HFFc6 (cell line): ENCODE measurements around the gene ALDH4A1. TPM values are rescaled to one million over a fixed set of nuclear protein-coding genes. Genes with fewer than 3 reads are reported as not detected.

Experiments
- DNase-seq: peaks from one replicate; pipeline ENCODE4 v3.0.0-alpha.2; 2018
- H3K27ac Mint-ChIP-seq: 2 replicates; pipeline ENCODE4 v1.8.0; 2020; ENCODE audit warnings: mild to moderate bottlenecking, mixed read lengths
- H3K27me3 Mint-ChIP-seq: 2 replicates; pipeline ENCODE4 v1.8.0; 2021; ENCODE audit warnings: mild to moderate bottlenecking, moderate library complexity, mixed read lengths; ENCODE audit not compliant: insufficient read depth
- H3K36me3 Mint-ChIP-seq: 2 replicates; pipeline ENCODE4 v1.8.0; 2021; ENCODE audit warnings: low read depth, mixed read lengths
- H3K4me1 Mint-ChIP-seq: 2 replicates; pipeline ENCODE4 v1.8.0; 2020; ENCODE audit warnings: low read depth, mixed read lengths
- H3K4me3 Mint-ChIP-seq: 2 replicates; pipeline ENCODE4 v1.8.0; 2020; ENCODE audit warnings: mild to moderate bottlenecking, moderate library complexity, mixed read lengths
- H3K9me3 Mint-ChIP-seq: 2 replicates; pipeline ENCODE4 v1.8.0; 2020; ENCODE audit warnings: mild to moderate bottlenecking, mixed read lengths
- total RNA-seq, 6 experiments: library from RNA; stranded (reverse); fragmentation: NEBNext Ultra II Directional; extraction: Animal tissue kit (Norgen Biotek cat#: 25700); gene quantifications; 2 replicates in 1 of 6; 3 replicates in 5 of 6; pipeline ENCODE4 v1.2.3, GENCODE V29; 2021
- TF ChIP-seq, protein P1 (sequence below): fragments of 200-600 bp; sonication (generic); IDR thresholded peaks from 2 replicates; pipeline ENCODE4 v1.5.0; 2021; ENCODE audit warnings: antibody characterized with exemption, mild to moderate bottlenecking

Gene ALDH4A1
- total RNA-seq, 6 experiments from 2014 or later, result 18.3 to 24.1 (median 20.2) TPM

DNA sequence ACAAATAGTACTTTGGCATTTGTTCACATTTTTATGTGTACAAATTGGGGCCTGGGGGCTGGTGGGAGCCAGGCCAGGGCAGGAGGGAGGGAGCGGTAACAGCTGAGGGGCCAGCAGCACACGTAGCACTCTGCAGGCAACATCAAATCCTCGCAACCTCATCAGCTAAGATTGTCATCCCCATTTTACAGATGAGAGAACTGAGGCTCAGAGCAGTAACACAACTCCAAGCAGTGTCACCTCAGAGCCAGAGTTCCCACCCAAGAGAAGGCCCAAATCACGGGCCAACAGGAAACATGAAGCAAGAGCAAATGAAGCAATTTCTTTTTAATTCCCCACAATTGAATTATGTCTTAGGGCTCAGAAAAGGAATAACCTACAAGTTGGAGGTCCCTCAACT lies 40.0 kb upstream of the ALDH4A1 start:
- peaks cover 89% of the 10 kb centered on the region for H3K4me1 Mint-ChIP-seq
- DNase-seq, result no peak
- no peak overlapping the region for H3K4me3 Mint-ChIP-seq
- H3K36me3 Mint-ChIP-seq, result no peaks in the 10 kb centered on the region
- H3K9me3 Mint-ChIP-seq, result no peaks in the 10 kb centered on the region
- H3K27me3 Mint-ChIP-seq, result peaks cover 4% of the 10 kb centered on the region
- H3K27ac Mint-ChIP-seq, result peak overlapping the region; percentile 56; the same call in 1 of the 2 replicates
- TF ChIP-seq, protein P1, sequence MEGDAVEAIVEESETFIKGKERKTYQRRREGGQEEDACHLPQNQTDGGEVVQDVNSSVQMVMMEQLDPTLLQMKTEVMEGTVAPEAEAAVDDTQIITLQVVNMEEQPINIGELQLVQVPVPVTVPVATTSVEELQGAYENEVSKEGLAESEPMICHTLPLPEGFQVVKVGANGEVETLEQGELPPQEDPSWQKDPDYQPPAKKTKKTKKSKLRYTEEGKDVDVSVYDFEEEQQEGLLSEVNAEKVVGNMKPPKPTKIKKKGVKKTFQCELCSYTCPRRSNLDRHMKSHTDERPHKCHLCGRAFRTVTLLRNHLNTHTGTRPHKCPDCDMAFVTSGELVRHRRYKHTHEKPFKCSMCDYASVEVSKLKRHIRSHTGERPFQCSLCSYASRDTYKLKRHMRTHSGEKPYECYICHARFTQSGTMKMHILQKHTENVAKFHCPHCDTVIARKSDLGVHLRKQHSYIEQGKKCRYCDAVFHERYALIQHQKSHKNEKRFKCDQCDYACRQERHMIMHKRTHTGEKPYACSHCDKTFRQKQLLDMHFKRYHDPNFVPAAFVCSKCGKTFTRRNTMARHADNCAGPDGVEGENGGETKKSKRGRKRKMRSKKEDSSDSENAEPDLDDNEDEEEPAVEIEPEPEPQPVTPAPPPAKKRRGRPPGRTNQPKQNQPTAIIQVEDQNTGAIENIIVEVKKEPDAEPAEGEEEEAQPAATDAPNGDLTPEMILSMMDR, result no peak

DNA sequence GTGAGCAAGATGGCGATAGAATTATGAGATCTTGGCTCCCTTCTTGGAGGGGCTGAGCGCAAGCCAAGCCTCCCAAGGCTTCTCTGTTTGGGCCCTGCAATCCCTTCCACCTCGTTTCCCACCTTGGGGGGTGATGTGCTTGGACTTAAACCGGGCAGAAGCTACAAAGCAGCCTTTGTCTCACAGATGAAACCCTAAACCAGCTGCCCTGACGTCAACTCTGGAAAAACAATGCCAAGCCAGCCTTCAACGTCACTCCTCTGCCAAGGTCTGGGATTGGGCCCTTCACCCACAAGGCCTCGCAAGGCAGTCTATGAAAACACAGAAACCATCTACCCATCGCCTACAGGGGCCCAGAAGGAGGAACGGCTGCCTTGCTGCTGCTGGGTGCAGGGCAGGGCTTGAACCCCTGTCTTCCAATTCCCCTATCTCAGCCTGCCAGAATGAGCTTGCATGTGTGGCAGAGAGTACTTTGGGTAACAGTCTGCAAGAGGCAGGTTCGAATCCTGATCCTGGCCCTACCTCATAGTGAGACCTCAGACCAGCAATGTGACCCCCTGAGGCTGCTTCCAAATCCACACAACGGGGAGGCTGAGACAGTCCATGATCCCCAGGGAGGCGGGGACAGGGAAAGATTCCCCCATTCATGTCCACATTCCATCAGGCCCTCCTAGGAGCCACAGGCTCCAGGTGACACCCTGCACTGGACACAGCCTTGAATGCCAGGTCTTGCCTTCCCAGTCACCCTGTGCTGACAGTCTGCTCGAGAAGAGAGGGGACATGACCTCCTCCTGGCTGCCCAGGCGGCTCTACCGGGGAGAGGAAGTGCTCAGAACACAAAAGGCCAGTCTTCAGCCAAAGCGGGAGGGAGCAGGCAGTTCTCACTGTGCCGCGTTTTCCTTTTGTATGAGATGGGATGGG lies 39.1 kb upstream of the ALDH4A1 start:
- no peaks in the 10 kb centered on the region for H3K9me3 Mint-ChIP-seq
- TF ChIP-seq, protein P1, result no peak
- H3K4me3 Mint-ChIP-seq, result no peak overlapping the region
- H3K27me3 Mint-ChIP-seq, result peaks cover 4% of the 10 kb centered on the region
- H3K27ac Mint-ChIP-seq, result peak overlapping the region; percentile 56
- DNase-seq, result no peak
- peaks cover 89% of the 10 kb centered on the region for H3K4me1 Mint-ChIP-seq
- no peaks in the 10 kb centered on the region for H3K36me3 Mint-ChIP-seq

DNA sequence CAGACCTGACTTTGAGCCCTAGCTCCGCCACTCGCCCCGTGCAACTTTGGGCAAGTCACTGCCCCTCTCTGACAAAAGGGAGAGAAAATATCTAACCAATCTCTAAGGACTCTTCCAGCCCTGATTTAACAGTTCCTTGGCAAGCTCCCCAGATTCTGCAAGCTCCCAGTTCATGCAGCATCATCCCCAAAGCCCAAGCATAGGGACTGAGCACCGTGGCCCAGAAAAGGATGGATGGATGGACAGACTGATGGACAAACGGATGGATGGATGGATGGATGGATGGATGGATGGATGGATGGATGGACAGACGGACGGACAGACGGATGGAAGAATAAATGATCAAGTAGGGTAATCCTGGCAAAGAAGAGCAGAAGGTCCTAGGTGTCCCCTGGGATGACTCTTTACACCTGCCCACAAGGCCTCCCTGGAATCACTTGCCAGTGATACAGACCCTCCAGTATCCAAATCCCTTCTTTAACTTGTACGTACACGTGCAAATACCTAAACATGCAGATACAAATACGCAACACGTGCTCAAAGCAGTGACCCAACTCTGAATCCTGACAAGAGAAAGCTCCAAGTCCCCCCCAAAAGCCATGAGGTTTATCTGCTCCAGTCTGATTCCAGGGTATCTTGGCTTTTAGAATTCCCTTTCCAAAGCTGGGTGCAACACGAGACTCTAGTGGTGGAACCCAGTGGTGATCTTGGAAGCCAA lies 38.1 kb upstream of the ALDH4A1 start:
- Mint-ChIP-seq H3K4me1 (peaks cover 87% of the 10 kb centered on the region), H3K27me3 (peaks cover 4% of the 10 kb centered on the region), H3K4me3 (no peak overlapping the region), H3K9me3 (no peaks in the 10 kb centered on the region), H3K27ac (peak overlapping the region; percentile 93), H3K36me3 (no peaks in the 10 kb centered on the region)
- DNase-seq, result no peak
- TF ChIP-seq, protein P1, result no peak

DNA sequence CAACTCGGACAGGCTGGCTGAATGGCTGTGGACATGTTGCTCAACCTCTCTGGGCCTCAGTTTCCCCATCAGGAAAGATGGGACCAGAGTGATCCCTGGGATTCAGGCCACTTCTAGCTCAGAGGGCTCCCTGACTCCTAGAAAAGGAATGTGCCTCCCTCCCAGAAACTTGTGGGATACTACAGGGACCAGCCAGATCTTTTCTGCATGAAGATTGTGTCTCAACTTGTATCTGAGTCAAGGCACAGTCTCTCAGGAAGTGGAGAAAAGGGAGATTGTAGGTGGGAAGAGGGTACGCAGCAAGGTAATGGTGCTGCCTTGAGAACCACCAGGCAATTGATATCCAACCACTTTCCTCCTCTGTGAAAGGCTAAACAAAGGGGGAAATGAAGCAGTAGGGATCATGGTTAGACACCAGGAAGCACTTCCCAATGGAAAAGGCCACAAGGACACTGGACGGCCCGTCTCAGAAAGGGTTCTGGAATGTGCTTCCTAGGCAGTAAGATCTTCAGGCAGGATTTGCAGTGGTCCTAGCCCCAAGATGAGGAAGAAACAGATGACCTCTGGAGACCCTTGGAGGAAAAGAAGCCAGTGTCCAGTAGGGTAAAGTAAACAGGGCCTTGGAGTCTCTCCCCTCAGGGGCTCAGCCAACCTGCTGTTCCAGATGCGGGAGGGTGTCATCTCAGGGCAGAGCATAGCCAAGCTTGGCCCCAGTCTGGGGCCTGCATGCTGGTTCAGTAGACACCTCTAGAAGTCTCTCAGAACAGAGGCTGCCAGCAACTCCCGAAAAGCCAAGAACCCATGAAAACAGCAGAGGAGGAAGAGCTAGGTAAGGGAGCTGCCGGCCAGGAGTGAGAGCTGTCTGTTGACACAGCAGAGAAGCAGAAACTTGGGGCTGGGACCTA lies 37.3 kb upstream of the ALDH4A1 start:
- Mint-ChIP-seq H3K4me1 (peaks cover 79% of the 10 kb centered on the region), H3K36me3 (no peaks in the 10 kb centered on the region), H3K4me3 (peak overlapping the region; percentile 66), H3K27ac (peak overlapping the region; percentile 93), H3K9me3 (no peaks in the 10 kb centered on the region), H3K27me3 (peaks cover 4% of the 10 kb centered on the region)
- peak; percentile 71 for DNase-seq
- TF ChIP-seq, protein P1, result no peak

DNA sequence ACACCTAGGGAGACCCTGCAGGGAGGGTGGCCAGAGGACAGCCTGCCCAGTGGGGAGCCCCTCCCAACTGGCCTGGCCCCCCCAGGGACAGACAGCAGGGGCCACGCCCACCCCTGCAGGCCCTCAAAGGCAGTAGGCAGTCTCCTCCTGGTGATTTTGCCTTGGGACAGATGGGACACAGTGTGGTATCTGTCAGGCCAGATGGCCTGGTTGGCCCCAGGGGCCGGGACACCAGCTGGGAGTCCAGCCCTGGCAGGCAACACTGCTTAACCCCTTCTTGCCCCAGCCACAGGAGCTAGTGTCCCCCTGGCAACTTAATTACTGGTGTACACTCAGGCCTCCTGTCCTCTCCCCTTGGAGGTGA lies 36.3 kb upstream of the ALDH4A1 start:
- no peak for DNase-seq
- H3K27ac Mint-ChIP-seq, result peak overlapping the region; percentile 93; the same call in 1 of the 2 replicates
- no peak overlapping the region for H3K4me3 Mint-ChIP-seq
- peaks cover 3% of the 10 kb centered on the region; the same call in 1 of the 2 replicates for H3K27me3 Mint-ChIP-seq
- TF ChIP-seq, protein P1, result no peak
- H3K4me1 Mint-ChIP-seq, result peaks cover 69% of the 10 kb centered on the region
- no peaks in the 10 kb centered on the region for H3K36me3 Mint-ChIP-seq
- H3K9me3 Mint-ChIP-seq, result no peaks in the 10 kb centered on the region
